Endothelial cell of umbilical vein (primary cell): Measurements from ENCODE around the gene TUBB4B.

Source experiments
- EZH2 ChIP-seq: IDR thresholded peaks from 2 replicates; pipeline ENCODE4 v1.6.1; 2012; ENCODE audit warnings: borderline replicate concordance, low read depth, mild to moderate bottlenecking, moderate library complexity, low read length, inconsistent platforms; ENCODE audit not compliant: severe bottlenecking
- MAX ChIP-seq: IDR thresholded peaks from 2 replicates; pipeline ENCODE4 v1.6.1; 2011; ENCODE audit not compliant: insufficient read depth, insufficient read length
- POLR2A ChIP-seq: IDR thresholded peaks from 2 replicates; pipeline ENCODE4 v1.6.1; 2012; ENCODE audit warnings: low read depth, mild to moderate bottlenecking, control low read depth, low read length
- POLR2AphosphoS5 ChIP-seq: IDR thresholded peaks from 2 replicates; pipeline ENCODE4 v1.6.1; 2012; ENCODE audit warnings: low read depth, mild to moderate bottlenecking, control low read depth, low read length, moderate library complexity; ENCODE audit not compliant: insufficient read depth
- TF ChIP-seq, protein P1 (sequence below), 2 donors: IDR thresholded peaks; 1 replicate in 1 of 2; 2 replicates in 1 of 2; pipeline ENCODE4 v1.5.1; 2011; ENCODE audit warnings: low read length in 2 of 2, mild to moderate bottlenecking in 2 of 2, moderate library complexity in 2 of 2, control low read depth in 1 of 2, inconsistent platforms in 1 of 2, low read depth in 1 of 2; ENCODE audit not compliant: insufficient read depth in 1 of 2; ENCODE audit errors: extremely low read depth in 1 of 2

GRCh38 chr9:137273611-137274320 is 32.7 kb downstream of the TUBB4B start:
- TF ChIP-seq, protein P1, sequence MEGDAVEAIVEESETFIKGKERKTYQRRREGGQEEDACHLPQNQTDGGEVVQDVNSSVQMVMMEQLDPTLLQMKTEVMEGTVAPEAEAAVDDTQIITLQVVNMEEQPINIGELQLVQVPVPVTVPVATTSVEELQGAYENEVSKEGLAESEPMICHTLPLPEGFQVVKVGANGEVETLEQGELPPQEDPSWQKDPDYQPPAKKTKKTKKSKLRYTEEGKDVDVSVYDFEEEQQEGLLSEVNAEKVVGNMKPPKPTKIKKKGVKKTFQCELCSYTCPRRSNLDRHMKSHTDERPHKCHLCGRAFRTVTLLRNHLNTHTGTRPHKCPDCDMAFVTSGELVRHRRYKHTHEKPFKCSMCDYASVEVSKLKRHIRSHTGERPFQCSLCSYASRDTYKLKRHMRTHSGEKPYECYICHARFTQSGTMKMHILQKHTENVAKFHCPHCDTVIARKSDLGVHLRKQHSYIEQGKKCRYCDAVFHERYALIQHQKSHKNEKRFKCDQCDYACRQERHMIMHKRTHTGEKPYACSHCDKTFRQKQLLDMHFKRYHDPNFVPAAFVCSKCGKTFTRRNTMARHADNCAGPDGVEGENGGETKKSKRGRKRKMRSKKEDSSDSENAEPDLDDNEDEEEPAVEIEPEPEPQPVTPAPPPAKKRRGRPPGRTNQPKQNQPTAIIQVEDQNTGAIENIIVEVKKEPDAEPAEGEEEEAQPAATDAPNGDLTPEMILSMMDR (IDR thresholded peaks at IDR 0.05; ENCODE audit: extremely low read depth in 1 of 2, insufficient read depth in 1 of 2, low read depth in 1 of 2, low read length in 2 of 2) = no peak
- TF ChIP-seq EZH2 (no peak), POLR2A (no peak), MAX (no peak), POLR2AphosphoS5 (no peak)
